Neural progenitor cell (in vitro differentiated cells): Measurements from ENCODE around the gene C3orf52.

Experiments used
- CTCF ChIP-seq: fragments of 200-600 bp; sonication (generic); IDR thresholded peaks from 2 replicates; pipeline ENCODE4 v1.5.1; 2017; ENCODE audit warnings: antibody characterized with exemption, mild to moderate bottlenecking
- EZH2 ChIP-seq: fragments of 200-600 bp; sonication (generic); IDR thresholded peaks from 2 replicates; pipeline ENCODE4 v1.6.1; 2017; ENCODE audit warnings: antibody characterized with exemption, mild to moderate bottlenecking, moderate library complexity
- EZH2phosphoT487 ChIP-seq: fragments of 200-600 bp; sonication (generic); IDR thresholded peaks from 2 replicates; pipeline ENCODE4 v1.6.1; 2017; ENCODE audit warnings: antibody characterized with exemption

- TF ChIP-seq CTCF, result no peak
- TF ChIP-seq EZH2phosphoT487, result no peak
- no peak for TF ChIP-seq EZH2
These were observed 46.4 kb downstream of the C3orf52 start for GRCh38 chr3:112132554-112132953.
